Natural killer cell (primary cell): Measurements from ENCODE around the gene PPIF. TPM values are rescaled to one million over a fixed set of nuclear protein-coding genes. Genes with fewer than 3 reads are reported as not detected.

ENCODE experiments used
- ATAC-seq, 3 donors: fragments of 150-1000 bp in 2 of 3; fragments of 200-7000 bp in 1 of 3; cut with Tn5 transposase; 1 replicate in 1 of 3; 2 replicates in 2 of 3; pipeline ENCODE4 v1.10.0; 2021; ENCODE audit warnings: mild to moderate bottlenecking in 2 of 3, moderate library complexity in 2 of 3
- DNase-seq, 2 donors: peaks; one replicate each; pipeline versions ENCODE4 v3.0.0 to v3.0.0-alpha.2; 2013 to 2021; ENCODE audit warnings: mixed read lengths in 1 of 2
- H3K27ac ChIP-seq: one replicate; pipeline ENCODE4 v1.5.1; 2013; ENCODE audit warnings: mild to moderate bottlenecking, low read length
- H3K27me3 ChIP-seq: one replicate; pipeline ENCODE4 v1.6.1; 2013; ENCODE audit warnings: low read length; ENCODE audit not compliant: control insufficient read depth, insufficient read depth
- H3K36me3 ChIP-seq: one replicate; pipeline ENCODE4 v1.6.1; 2013; ENCODE audit warnings: low read length; ENCODE audit not compliant: control insufficient read depth, insufficient read depth
- H3K4me1 ChIP-seq: one replicate; pipeline ENCODE4 v1.6.1; 2013; ENCODE audit warnings: low read length; ENCODE audit not compliant: control insufficient read depth, insufficient read depth
- H3K4me3 ChIP-seq: one replicate; pipeline ENCODE4 v1.5.1; 2013; ENCODE audit warnings: low read length
- H3K9me3 ChIP-seq: one replicate; pipeline ENCODE4 v1.6.1; 2013; ENCODE audit warnings: low read length; ENCODE audit not compliant: control insufficient read depth, insufficient read depth
- H3K27ac Mint-ChIP-seq, 2 donors: one replicate each; pipeline ENCODE4 v1.8.0; 2022; ENCODE audit warnings: mild to moderate bottlenecking in 2 of 2, mixed read lengths in 2 of 2, moderate library complexity in 1 of 2
- H3K27me3 Mint-ChIP-seq, 2 donors: one replicate each; pipeline ENCODE4 v1.8.0; 2022; ENCODE audit warnings: low read depth in 2 of 2, mixed read lengths in 2 of 2
- H3K36me3 Mint-ChIP-seq: one replicate; pipeline ENCODE4 v1.8.0; 2022; ENCODE audit warnings: mixed read lengths
- H3K4me1 Mint-ChIP-seq, 2 donors: one replicate each; pipeline ENCODE4 v1.8.0; 2022; ENCODE audit warnings: mixed read lengths in 2 of 2
- H3K4me3 Mint-ChIP-seq: one replicate; pipeline ENCODE4 v1.8.0; 2022; ENCODE audit warnings: mild to moderate bottlenecking, moderate library complexity, mixed read lengths
- H3K9me3 Mint-ChIP-seq, 2 donors: one replicate each; pipeline ENCODE4 v1.8.0; 2022; ENCODE audit warnings: mixed read lengths in 2 of 2
- WGBS: methylation state at CpG from one replicate; pipeline ENCODE4 v1.1.7; 2013; ENCODE audit warnings: missing lambda C conversion rate; ENCODE audit not compliant: insufficient coverage; 5-methylcytosine and 5-hydroxymethylcytosine counted together
- intact Hi-C: fragments of 100-400 bp; cut with micrococcal nuclease; formaldehyde crosslinking; loops from one replicate; pipeline ENCODE4 v1.14.2; 2022
- total RNA-seq, 4 donors: library from RNA; stranded (reverse); fragments of 120-200 nt in 1 of 4; gene quantifications; one replicate each; pipeline versions ENCODE4 v1.2.3 to v1.2.4, GENCODE V29; 2013 to 2022
- TF ChIP-seq, protein P1 (sequence below): fragments of 200-600 bp; IDR thresholded peaks from one replicate; pipeline ENCODE4 v1.8.0; 2022; ENCODE audit warnings: antibody characterized with exemption

The PPIF gene
- total RNA-seq, 3 donors from 2014 or later (not counting 1 experiment from before 2014, with no cell fraction given) = 59.5 to 99.1 (median 66.3) TPM

DNA sequence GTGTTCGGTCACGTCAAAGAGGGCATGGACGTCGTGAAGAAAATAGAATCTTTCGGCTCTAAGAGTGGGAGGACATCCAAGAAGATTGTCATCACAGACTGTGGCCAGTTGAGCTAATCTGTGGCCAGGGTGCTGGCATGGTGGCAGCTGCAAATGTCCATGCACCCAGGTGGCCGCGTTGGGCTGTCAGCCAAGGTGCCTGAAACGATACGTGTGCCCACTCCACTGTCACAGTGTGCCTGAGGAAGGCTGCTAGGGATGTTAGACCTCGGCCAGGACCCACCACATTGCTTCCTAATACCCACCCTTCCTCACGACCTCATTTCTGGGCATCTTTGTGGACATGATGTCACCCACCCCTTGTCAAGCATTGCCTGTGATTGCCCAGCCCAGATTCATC, 6.5 kb downstream of the PPIF start:
- TF ChIP-seq, protein P1, sequence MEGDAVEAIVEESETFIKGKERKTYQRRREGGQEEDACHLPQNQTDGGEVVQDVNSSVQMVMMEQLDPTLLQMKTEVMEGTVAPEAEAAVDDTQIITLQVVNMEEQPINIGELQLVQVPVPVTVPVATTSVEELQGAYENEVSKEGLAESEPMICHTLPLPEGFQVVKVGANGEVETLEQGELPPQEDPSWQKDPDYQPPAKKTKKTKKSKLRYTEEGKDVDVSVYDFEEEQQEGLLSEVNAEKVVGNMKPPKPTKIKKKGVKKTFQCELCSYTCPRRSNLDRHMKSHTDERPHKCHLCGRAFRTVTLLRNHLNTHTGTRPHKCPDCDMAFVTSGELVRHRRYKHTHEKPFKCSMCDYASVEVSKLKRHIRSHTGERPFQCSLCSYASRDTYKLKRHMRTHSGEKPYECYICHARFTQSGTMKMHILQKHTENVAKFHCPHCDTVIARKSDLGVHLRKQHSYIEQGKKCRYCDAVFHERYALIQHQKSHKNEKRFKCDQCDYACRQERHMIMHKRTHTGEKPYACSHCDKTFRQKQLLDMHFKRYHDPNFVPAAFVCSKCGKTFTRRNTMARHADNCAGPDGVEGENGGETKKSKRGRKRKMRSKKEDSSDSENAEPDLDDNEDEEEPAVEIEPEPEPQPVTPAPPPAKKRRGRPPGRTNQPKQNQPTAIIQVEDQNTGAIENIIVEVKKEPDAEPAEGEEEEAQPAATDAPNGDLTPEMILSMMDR = no peak
- no peak for ATAC-seq

DNA sequence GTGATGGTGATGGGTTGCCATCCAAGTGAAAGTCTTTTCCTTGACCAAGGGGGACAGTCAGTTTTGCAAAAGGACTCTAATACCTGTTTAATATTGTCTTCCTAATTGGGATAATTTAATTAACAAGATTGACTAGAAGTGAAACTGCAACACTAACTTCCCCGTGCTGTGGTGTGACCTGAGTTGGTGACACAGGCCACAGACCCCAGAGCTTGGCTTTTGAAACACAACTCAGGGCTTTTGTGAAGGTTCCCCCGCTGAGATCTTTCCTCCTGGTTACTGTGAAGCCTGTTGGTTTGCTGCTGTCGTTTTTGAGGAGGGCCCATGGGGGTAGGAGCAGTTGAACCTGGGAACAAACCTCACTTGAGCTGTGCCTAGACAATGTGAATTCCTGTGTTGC, 6.9 kb downstream of the PPIF start:
- TF ChIP-seq, protein P1 = no peak
- intact Hi-C loops = no loop called here
- Mint-ChIP-seq H3K4me1 (peaks cover 34 to 38% of the 10 kb centered on the region in 2 donors), H3K9me3 (no peaks in the 10 kb centered on the region), H3K27ac (no peak overlapping the region), H3K27me3 (no peaks in the 10 kb centered on the region), H3K36me3 (no peaks in the 10 kb centered on the region), H3K4me3 (no peak overlapping the region)
- Histone ChIP-seq H3K27me3 (no peaks in the 10 kb centered on the region), H3K36me3 (peaks cover 57% of the 10 kb centered on the region), H3K9me3 (no peaks in the 10 kb centered on the region), H3K4me1 (peaks cover 37% of the 10 kb centered on the region), H3K4me3 (no peak overlapping the region), H3K27ac (no peak overlapping the region)
- WGBS = 2% methylated on average over 3 of the region's 3 CpGs
- DNase-seq = no peak
- no peak for ATAC-seq

More for the DNA sequence above, 6.5 kb downstream of the PPIF start:
- no peaks in the 10 kb centered on the region for H3K9me3 ChIP-seq
- intact Hi-C loops = no loop called here
- H3K4me3 ChIP-seq = no peak overlapping the region
- Mint-ChIP-seq H3K4me1 (peaks cover 38 to 42% of the 10 kb centered on the region in 2 donors), H3K9me3 (no peaks in the 10 kb centered on the region), H3K27ac (no peak overlapping the region), H3K36me3 (no peaks in the 10 kb centered on the region), H3K27me3 (no peaks in the 10 kb centered on the region), H3K4me3 (no peak overlapping the region)
- WGBS = 86% methylated on average over 11 of the region's 11 CpGs
- peaks cover 57% of the 10 kb centered on the region for H3K36me3 ChIP-seq
- no peak overlapping the region for H3K27ac ChIP-seq
- DNase-seq = no peak
- no peaks in the 10 kb centered on the region for H3K27me3 ChIP-seq
- H3K4me1 ChIP-seq = peaks cover 38% of the 10 kb centered on the region

DNA sequence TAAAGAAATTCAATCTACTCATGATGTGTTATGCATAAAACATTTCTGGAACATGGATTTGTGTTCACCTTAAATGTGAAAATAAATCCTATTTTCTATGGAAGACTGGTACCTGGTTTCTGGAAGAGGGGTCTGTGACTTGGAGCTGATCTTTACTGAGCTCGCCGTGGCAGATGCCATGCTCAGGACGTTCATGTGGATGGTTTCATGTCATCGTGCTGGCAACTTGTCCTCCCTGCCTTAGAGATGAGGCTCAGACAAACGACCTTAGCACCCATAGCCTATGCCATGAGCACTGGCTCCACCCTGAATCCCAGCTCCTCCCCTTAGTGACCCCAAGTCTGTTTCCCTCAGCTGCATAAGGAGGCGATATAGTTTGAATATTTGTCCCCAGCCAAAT, 7.3 kb downstream of the PPIF start:
- H3K36me3 ChIP-seq = peaks cover 52% of the 10 kb centered on the region
- Mint-ChIP-seq H3K4me1 (peaks cover 30 to 33% of the 10 kb centered on the region in 2 donors), H3K27me3 (no peaks in the 10 kb centered on the region), H3K27ac (no peak overlapping the region), H3K9me3 (no peaks in the 10 kb centered on the region), H3K4me3 (no peak overlapping the region), H3K36me3 (no peaks in the 10 kb centered on the region)
- H3K27ac ChIP-seq = no peak overlapping the region
- intact Hi-C loops = no loop called here
- WGBS = 89% methylated on average over 6 of the region's 6 CpGs
- no peaks in the 10 kb centered on the region for H3K9me3 ChIP-seq
- TF ChIP-seq, protein P1 = no peak
- no peak for DNase-seq
- ATAC-seq = no peak
- H3K4me1 ChIP-seq = peaks cover 32% of the 10 kb centered on the region
- no peaks in the 10 kb centered on the region for H3K27me3 ChIP-seq
- no peak overlapping the region for H3K4me3 ChIP-seq

DNA sequence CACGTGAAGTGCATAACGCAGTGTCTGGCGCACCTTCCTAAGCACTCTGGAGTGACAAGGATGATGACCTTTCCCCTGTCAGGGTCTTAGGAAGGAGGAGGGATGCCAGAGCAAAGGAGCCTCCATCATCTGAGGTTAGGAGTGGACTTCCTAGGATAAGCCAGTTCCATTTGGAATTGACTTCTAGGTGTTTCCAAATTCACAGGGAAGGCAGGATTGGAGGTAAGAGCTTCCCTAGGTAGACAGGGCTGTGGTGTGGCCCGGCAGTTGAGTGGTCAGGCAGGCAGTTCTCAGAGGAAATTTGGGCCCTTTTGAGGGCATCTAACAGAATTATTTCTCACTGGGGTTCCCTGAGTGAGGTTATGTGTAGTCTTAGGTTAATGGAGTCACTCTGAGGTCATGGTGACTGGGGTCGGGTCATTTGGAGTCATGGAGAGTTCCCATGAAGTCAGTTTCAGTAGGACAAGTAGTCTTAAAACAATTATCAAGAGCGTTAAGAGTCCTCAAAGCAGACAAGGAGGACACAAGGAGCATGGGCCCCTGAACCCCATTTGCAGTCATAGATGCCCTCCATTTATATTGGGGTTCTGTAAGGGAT, 8.2 kb downstream of the PPIF start:
- Mint-ChIP-seq H3K36me3 (no peaks in the 10 kb centered on the region), H3K9me3 (no peaks in the 10 kb centered on the region), H3K27me3 (no peaks in the 10 kb centered on the region), H3K4me1 (peaks cover 26 to 28% of the 10 kb centered on the region in 2 donors), H3K4me3 (no peak overlapping the region), H3K27ac (no peak overlapping the region)
- no peak overlapping the region for H3K27ac ChIP-seq
- WGBS = 79% methylated on average over 6 of the region's 6 CpGs
- DNase-seq = no peak
- peaks cover 43% of the 10 kb centered on the region for H3K36me3 ChIP-seq
- TF ChIP-seq, protein P1 = no peak
- no peak for ATAC-seq
- intact Hi-C loops = no loop called here
- H3K4me3 ChIP-seq = no peak overlapping the region
- H3K4me1 ChIP-seq = peaks cover 29% of the 10 kb centered on the region
- no peaks in the 10 kb centered on the region for H3K27me3 ChIP-seq
- no peaks in the 10 kb centered on the region for H3K9me3 ChIP-seq
